Panc1 (cell line): ENCODE measurements around the gene DCAF4.

Source experiments
- CTCF ChIP-seq: fragments of 450-650 bp; IDR thresholded peaks from 2 replicates; pipeline ENCODE4 v1.5.1; 2017; ENCODE audit warnings: mild to moderate bottlenecking
- POLR2AphosphoS5 ChIP-seq: IDR thresholded peaks from 2 replicates; pipeline ENCODE4 v1.6.1; 2012; ENCODE audit warnings: mild to moderate bottlenecking, low read depth, low read length, moderate library complexity
- REST ChIP-seq, 2 experiments: IDR thresholded peaks; 2 replicates each; pipeline ENCODE4 v1.6.1; 2011 to 2012; ENCODE audit warnings: low read depth in 2 of 2, control low read depth in 1 of 2, low read length in 1 of 2, mild to moderate bottlenecking in 1 of 2, moderate library complexity in 1 of 2; ENCODE audit not compliant: insufficient read depth in 1 of 2
- SIN3A ChIP-seq: IDR thresholded peaks from 2 replicates; pipeline ENCODE4 v1.6.1; 2012; ENCODE audit warnings: low read depth, mild to moderate bottlenecking, low read length, moderate library complexity, borderline replicate concordance; ENCODE audit not compliant: insufficient read depth
- TCF7L2 ChIP-seq: IDR thresholded peaks from 2 replicates; pipeline ENCODE4 v1.6.1; 2011; ENCODE audit warnings: mild to moderate bottlenecking, low read depth, low read length, inconsistent platforms

GRCh38 chr14:72880820-72881219 lies 45.4 kb upstream of the DCAF4 start:
- TF ChIP-seq CTCF (no peak), POLR2AphosphoS5 (no peak), TCF7L2 (no peak), REST (IDR thresholded peaks at IDR 0.05; ENCODE audit: insufficient read depth in 1 of 2, low read depth in 2 of 2, low read length in 1 of 2) (no peak), SIN3A (no peak)
